Activated CD8-positive, alpha-beta memory T cell treated with anti-CD3 and anti-CD28 coated beads for 36 hours (primary cell): Measurements from ENCODE around the gene HOXB7. TPM values are rescaled to one million over a fixed set of nuclear protein-coding genes. Genes with fewer than 3 reads are reported as not detected.

Experiments
- CTCF ChIA-PET: fragments of 350-600 bp; sonication (Branson Sonifier 250); formaldehyde crosslinking; loops from one replicate; lab custom pipeline; 2021; ENCODE audit warnings: antibody characterized with exemption; lab: Charles Lee
- POLR2A ChIA-PET: fragments of 350-600 bp; sonication (Branson Sonifier 250); formaldehyde crosslinking; loops from one replicate; lab custom pipeline; 2021; ENCODE audit warnings: antibody characterized with exemption; lab: Charles Lee
- total RNA-seq, 2 experiments: library from RNA; stranded (reverse); gene quantifications; one replicate each; pipeline ENCODE4 v1.2.3, GENCODE V29; 2021

HOXB7 gene
- total RNA-seq, 2 experiments from 2014 or later: 0.59 to 0.73 TPM

GRCh38 chr17:48569674-48570324, 41.0 kb downstream of the HOXB7 start:
- POLR2A ChIA-PET: no interaction called here
- CTCF ChIA-PET: no interaction called here

- POLR2A ChIA-PET: no interaction called here
- CTCF ChIA-PET: no interaction called here
Observed at GRCh38 chr17:48569240-48569582, 41.6 kb downstream of the HOXB7 start.

GRCh38 chr17:48568499-48569239, 42.1 kb downstream of the HOXB7 start:
- ChIA-PET POLR2A (no interaction called here), CTCF (no interaction called here)

GRCh38 chr17:48567646-48568354, 43.0 kb downstream of the HOXB7 start:
- POLR2A ChIA-PET: no interaction called here
- CTCF ChIA-PET: interaction anchor here (1.1 kb wide), 1 partner anchor 51 kb away, joined by 3 read pairs; no protein-coding TSS in a partner anchor

GRCh38 chr17:48567209-48567608, 43.6 kb downstream of the HOXB7 start:
- CTCF ChIA-PET: interaction anchor here (0.7 to 1.1 kb wide), 2 partner anchors 43 to 52 kb away, joined by 3 read pairs; no protein-coding TSS in a partner anchor
- POLR2A ChIA-PET: no interaction called here

- ChIA-PET CTCF (interaction anchor here (0.7 to 1.1 kb wide), 2 partner anchors 43 to 52 kb away, joined by 3 read pairs; no protein-coding TSS in a partner anchor), POLR2A (no interaction called here)
Observed at GRCh38 chr17:48566717-48567116, 44.1 kb downstream of the HOXB7 start.

- POLR2A ChIA-PET: no interaction called here
Observed at GRCh38 chr17:48565925-48566710, 44.7 kb downstream of the HOXB7 start.

GRCh38 chr17:48565022-48565554, 45.7 kb downstream of the HOXB7 start:
- ChIA-PET POLR2A (no interaction called here), CTCF (no interaction called here)

More at GRCh38 chr17:48565925-48566710, 44.7 kb downstream of the HOXB7 start:
- CTCF ChIA-PET: no interaction called here

- CTCF ChIA-PET: no interaction called here
- POLR2A ChIA-PET: no interaction called here
Observed at GRCh38 chr17:48564188-48565021, 46.4 kb downstream of the HOXB7 start.

GRCh38 chr17:48563867-48564187, 47.0 kb downstream of the HOXB7 start:
- ChIA-PET POLR2A (interaction anchor here (0.6 kb wide), 1 partner anchor 208 kb away, joined by 6 read pairs; no protein-coding TSS in a partner anchor), CTCF (no interaction called here)

GRCh38 chr17:48563385-48563838, 47.4 kb downstream of the HOXB7 start:
- CTCF ChIA-PET: no interaction called here

GRCh38 chr17:48562934-48563333, 47.9 kb downstream of the HOXB7 start:
- ChIA-PET POLR2A (no interaction called here), CTCF (no interaction called here)

More at GRCh38 chr17:48563385-48563838, 47.4 kb downstream of the HOXB7 start:
- POLR2A ChIA-PET: interaction anchor here (0.6 kb wide), 1 partner anchor 209 kb away, joined by 6 read pairs; no protein-coding TSS in a partner anchor

- ChIA-PET POLR2A (no interaction called here), CTCF (no interaction called here)
Observed at GRCh38 chr17:48561884-48562810, 48.7 kb downstream of the HOXB7 start.

GRCh38 chr17:48559840-48560817, 50.7 kb downstream of the HOXB7 start:
- ChIA-PET CTCF (no interaction called here), POLR2A (no interaction called here)

- POLR2A ChIA-PET: no interaction called here
- CTCF ChIA-PET: no interaction called here
Observed at GRCh38 chr17:48559122-48559839, 51.5 kb downstream of the HOXB7 start.

- ChIA-PET CTCF (no interaction called here), POLR2A (no interaction called here)
Observed at GRCh38 chr17:48558831-48559121, 52.0 kb downstream of the HOXB7 start.
